ENCODE measurements around the gene ZNF823. TPM values are rescaled to one million over a fixed set of nuclear protein-coding genes. Genes with fewer than 3 reads are reported as not detected.

ZNF823 gene
- total and polyA plus RNA-seq, 2 of the 4 experiments (the other 2 are of a cell fraction): 2.2 to 9.3 TPM

DNA sequence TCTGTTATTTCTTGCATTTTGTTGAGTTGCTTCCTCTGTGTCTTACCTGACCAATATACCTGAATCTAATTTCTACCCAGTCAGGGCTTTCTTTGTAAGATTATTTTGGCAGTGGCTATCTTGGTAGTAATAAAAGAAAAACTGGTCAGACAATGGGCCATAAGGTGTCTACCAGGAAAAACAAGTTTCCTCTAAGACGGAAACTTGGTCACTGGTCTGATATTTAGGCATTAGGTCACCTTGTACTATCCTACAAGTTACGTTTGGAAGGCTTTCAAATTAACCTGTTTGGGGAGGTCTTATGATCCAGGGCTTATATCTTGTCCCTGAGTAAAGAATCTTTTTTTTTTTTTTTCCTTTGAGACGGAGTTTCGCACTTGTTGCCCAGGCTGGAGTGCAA lies 9.2 kb downstream of the ZNF823 start:
- H2AK9ac ChIP-seq (replicated peaks; ENCODE audit: low read depth, low read length, poor library complexity): no peak overlapping the region
- no peak for DNase-seq
- no peak overlapping the region for H3K4me3 ChIP-seq (ENCODE audit: insufficient read depth, low read depth, low read length)
- POLR2A ChIA-PET (ENCODE audit: unreplicated experiment): no interaction called here
- no peak overlapping the region for H2AFZ ChIP-seq (replicated peaks; ENCODE audit: low read length, poor library complexity)
- intact Hi-C loops (cut with micrococcal nuclease) (no loop called here), dilution Hi-C loops (cut with HindIII; ENCODE audit: low sequenced_read_pairs, unreplicated experiment) (no loop called here), in situ Hi-C loops (cut with MboI; ENCODE audit: low sequenced_read_pairs) (no loop called here)
- H3K4me1 ChIP-seq (ENCODE audit: control insufficient read depth, insufficient read depth, low read length): 0 out of 2 replicates have a peak, but pooled peaks cover 1% of the 10 kb centered on the region
- H3K36me3 ChIP-seq (ENCODE audit: control insufficient read depth, insufficient read depth, low read length): peaks cover 15% of the 10 kb centered on the region
- no CpG with 5 or more reads among the region's 4 CpGs for WGBS, 2 experiments (ENCODE audit: extremely low coverage in 2 of 2, insufficient read length in 1 of 2)
- CTCF ChIA-PET: no interaction called here
- no peak overlapping the region; the same call in 1 of the 2 replicates for H3K56ac ChIP-seq (ENCODE audit: extremely low read depth, insufficient read depth, low read length)
- BruUV-seq (replicated peaks): no TSS peak
- no peaks in the 10 kb centered on the region for H3K27me3 ChIP-seq (ENCODE audit: control insufficient read depth, insufficient read depth, low read length)
- ATAC-seq (ENCODE audit: low read depth): no peak
- H3K27ac ChIP-seq (ENCODE audit: insufficient read depth, low read length): no peak overlapping the region
- H2BK5ac ChIP-seq (ENCODE audit: low read depth, low read length, poor library complexity, severe bottlenecking): no peak overlapping the region
- no peak overlapping the region for H3K9ac ChIP-seq (ENCODE audit: low read depth, low read length)
- peaks cover 24 to 25% of the 10 kb centered on the region in 2 experiments for H3K79me1 ChIP-seq (ENCODE audit: low read depth in 1 of 2, low read length in 2 of 2)
- no peak for TF ChIP-seq RFX5 (IDR thresholded peaks at IDR 0.05; ENCODE audit: low read depth, low read length)
- no peak for TF ChIP-seq SMC3 (IDR thresholded peaks at IDR 0.05; ENCODE audit: low read depth, low read length)
- no peaks in the 10 kb centered on the region for H3K9me1 ChIP-seq (ENCODE audit: insufficient read depth, low read length)
- H2AK5ac ChIP-seq (ENCODE audit: low read depth, low read length): no peak overlapping the region
- no peak overlapping the region for H2BK120ac ChIP-seq (ENCODE audit: low read depth, low read length)
- no peak overlapping the region for H4K5ac ChIP-seq (ENCODE audit: low read depth, low read length)
- H4K20me1 ChIP-seq (ENCODE audit: insufficient read depth, low read length): no peaks in the 10 kb centered on the region
- H3K18ac ChIP-seq (ENCODE audit: low read depth, low read length): no peak overlapping the region
- no peak overlapping the region for H3K4ac ChIP-seq (ENCODE audit: low read depth, low read length)
- H3K4me2 ChIP-seq (ENCODE audit: low read depth, low read length): no peak overlapping the region
- no peak overlapping the region for H3K14ac ChIP-seq (replicated peaks; ENCODE audit: low read depth, low read length)
- no peak overlapping the region for H4K8ac ChIP-seq (ENCODE audit: low read depth in 2 of 2, low read length in 2 of 2)
- no peak overlapping the region for H2BK20ac ChIP-seq (ENCODE audit: low read depth, low read length)
- H2BK15ac ChIP-seq (ENCODE audit: low read depth, low read length): no peak overlapping the region
- H4K91ac ChIP-seq (ENCODE audit: insufficient read depth, low read depth, low read length): no peak overlapping the region
- H3K9me3 ChIP-seq (ENCODE audit: control insufficient read depth, insufficient read depth, low read length): peaks cover 6% of the 10 kb centered on the region
- H3K23ac ChIP-seq (ENCODE audit: low read depth, low read length): no peak overlapping the region
